Vagina (tissue), 2 donors: ENCODE data around the gene CRTAP. TPM values are rescaled to one million over a fixed set of nuclear protein-coding genes. Genes with fewer than 3 reads are reported as not detected.

ENCODE experiments used
- DNase-seq, 2 donors: peaks; one replicate each; pipeline ENCODE4 v3.0.0-alpha.2; 2017; ENCODE audit errors: extremely low spot score in 2 of 2
- H3K27ac ChIP-seq: fragments of 200-600 bp; sonication (generic); one replicate; pipeline ENCODE4 v1.5.1; 2019
- H3K27me3 ChIP-seq: fragments of 200-600 bp; sonication (generic); one replicate; pipeline ENCODE4 v1.5.1; 2019
- H3K36me3 ChIP-seq, 2 donors: fragments of 200-600 bp; sonication (generic); one replicate each; pipeline ENCODE4 v1.5.1; 2017 to 2019
- H3K4me1 ChIP-seq: fragments of 200-600 bp; sonication (generic); one replicate; pipeline ENCODE4 v1.5.1; 2019
- H3K4me3 ChIP-seq, 2 donors: fragments of 200-600 bp; sonication (generic); 1 replicate in 1 of 2; 2 replicates in 1 of 2; pipeline ENCODE4 v1.5.1; 2016 to 2019
- H3K9me3 ChIP-seq: fragments of 200-600 bp; sonication (generic); one replicate; pipeline ENCODE4 v1.5.1; 2019
- CTCF ChIP-seq, 3 experiments: fragments of 450-650 bp in 2 of 3; fragments of 200-600 bp in 1 of 3; sonication (generic) in 1 of 3; IDR thresholded peaks; one replicate each; pipeline ENCODE4 v1.5.1; 2017 to 2019; ENCODE audit warnings: antibody characterized with exemption in 3 of 3, mild to moderate bottlenecking in 2 of 3, moderate library complexity in 2 of 3
- POLR2A ChIP-seq, 2 donors: fragments of 450-650 bp; IDR thresholded peaks; one replicate each; pipeline ENCODE4 v1.6.1; 2017; ENCODE audit warnings: antibody characterized with exemption in 2 of 2, mild to moderate bottlenecking in 2 of 2, moderate library complexity in 2 of 2
- POLR2AphosphoS5 ChIP-seq, 2 donors: sonication (generic); formaldehyde crosslinking; IDR thresholded peaks; one replicate each; pipeline ENCODE4 v1.9.0; 2017; ENCODE audit warnings: antibody characterized with exemption in 2 of 2, mild to moderate bottlenecking in 2 of 2, low read depth in 1 of 2; ENCODE audit not compliant: insufficient read depth in 1 of 2
- intact Hi-C: fragments of 100-400 bp; cut with DNase I; formaldehyde crosslinking; loops from one replicate; pipeline ENCODE4 v1.15.1; 2023
- total RNA-seq: library from RNA; depleted of rRNA; stranded (reverse); fragments of >200 nt; gene quantifications from one replicate; pipeline ENCODE4 v1.2.3, GENCODE V29; 2016

Gene CRTAP
- total RNA-seq, 1 donor from 2014 or later: 272 TPM

- Histone ChIP-seq H3K27me3 (no peaks in the 10 kb centered on the region), H3K4me3 (no peak overlapping the region), H3K36me3 (no peaks in the 10 kb centered on the region), H3K27ac (no peak overlapping the region), H3K4me1 (no peaks in the 10 kb centered on the region), H3K9me3 (no peaks in the 10 kb centered on the region)
- TF ChIP-seq CTCF (IDR thresholded peaks at IDR 0.05) (no peak), POLR2A (IDR thresholded peaks at IDR 0.05) (no peak), POLR2AphosphoS5 (IDR thresholded peaks at IDR 0.05; ENCODE audit: insufficient read depth in 1 of 2, low read depth in 1 of 2) (no peak)
- no peak for DNase-seq
- intact Hi-C loops: no loop called here
Observed at GRCh38 chr3:33081812-33082211, 32.0 kb upstream of the CRTAP start.

- DNase-seq: no peak
- Histone ChIP-seq H3K27ac (no peak overlapping the region), H3K4me3 (no peak overlapping the region), H3K4me1 (no peaks in the 10 kb centered on the region), H3K9me3 (no peaks in the 10 kb centered on the region), H3K36me3 (no peaks in the 10 kb centered on the region), H3K27me3 (no peaks in the 10 kb centered on the region)
- TF ChIP-seq POLR2AphosphoS5 (IDR thresholded peaks at IDR 0.05; ENCODE audit: insufficient read depth in 1 of 2, low read depth in 1 of 2) (no peak), CTCF (IDR thresholded peaks at IDR 0.05) (no peak), POLR2A (IDR thresholded peaks at IDR 0.05) (no peak)
- intact Hi-C loops: no loop called here
Observed at GRCh38 chr3:33083958-33084357, 29.9 kb upstream of the CRTAP start.

GRCh38 chr3:33088691-33089090 lies 25.1 kb upstream of the CRTAP start:
- no peak overlapping the region for H3K27ac ChIP-seq
- no peak for DNase-seq
- H3K4me3 ChIP-seq: no peak overlapping the region
- peaks cover 0 to 25% of the 10 kb centered on the region in 2 donors for H3K36me3 ChIP-seq
- H3K27me3 ChIP-seq: no peaks in the 10 kb centered on the region
- TF ChIP-seq CTCF (IDR thresholded peaks at IDR 0.05) (no peak), POLR2AphosphoS5 (IDR thresholded peaks at IDR 0.05; ENCODE audit: insufficient read depth in 1 of 2, low read depth in 1 of 2) (no peak), POLR2A (IDR thresholded peaks at IDR 0.05) (no peak)
- peaks cover 10% of the 10 kb centered on the region for H3K4me1 ChIP-seq
- intact Hi-C loops: no loop called here
- H3K9me3 ChIP-seq: no peaks in the 10 kb centered on the region

GRCh38 chr3:33089515-33089914 lies 24.3 kb upstream of the CRTAP start:
- Histone ChIP-seq H3K36me3 (peaks cover 0 to 29% of the 10 kb centered on the region in 2 donors), H3K4me3 (no peak overlapping the region), H3K27me3 (no peaks in the 10 kb centered on the region), H3K27ac (no peak overlapping the region), H3K4me1 (peaks cover 16% of the 10 kb centered on the region), H3K9me3 (no peaks in the 10 kb centered on the region)
- intact Hi-C loops: no loop called here
- no peak for DNase-seq
- TF ChIP-seq POLR2A (IDR thresholded peaks at IDR 0.05) (no peak), CTCF (IDR thresholded peaks at IDR 0.05) (no peak), POLR2AphosphoS5 (IDR thresholded peaks at IDR 0.05; ENCODE audit: insufficient read depth in 1 of 2, low read depth in 1 of 2) (no peak)

DNA sequence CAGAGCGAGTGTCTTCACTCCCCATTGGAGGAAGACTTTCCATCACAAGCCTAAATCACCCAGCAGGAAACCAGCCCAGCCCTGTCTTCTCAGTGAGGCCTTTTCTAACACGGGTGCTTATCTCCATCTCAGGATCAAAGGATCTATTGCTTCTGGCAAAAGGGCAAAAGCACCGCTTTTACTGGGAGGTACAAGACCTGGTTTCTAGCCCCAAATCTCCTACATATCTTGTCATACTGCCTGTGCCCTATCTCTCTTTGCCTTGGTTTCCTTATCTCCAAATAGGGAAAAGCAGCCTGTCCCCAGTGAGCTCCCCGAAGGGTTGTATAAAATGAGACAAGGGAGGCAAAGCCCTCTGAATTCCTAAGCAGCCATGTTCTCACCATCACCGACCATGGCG lies 22.1 kb upstream of the CRTAP start:
- no peaks in the 10 kb centered on the region for H3K27me3 ChIP-seq
- peaks cover 27% of the 10 kb centered on the region for H3K4me1 ChIP-seq
- TF ChIP-seq POLR2AphosphoS5 (IDR thresholded peaks at IDR 0.05; ENCODE audit: insufficient read depth in 1 of 2, low read depth in 1 of 2) (no peak), CTCF (IDR thresholded peaks at IDR 0.05) (no peak), POLR2A (IDR thresholded peaks at IDR 0.05) (no peak)
- H3K27ac ChIP-seq: no peak overlapping the region
- H3K9me3 ChIP-seq: no peaks in the 10 kb centered on the region
- intact Hi-C loops: no loop called here
- no peak overlapping the region for H3K4me3 ChIP-seq
- H3K36me3 ChIP-seq: peaks cover 0 to 29% of the 10 kb centered on the region in 2 donors
- DNase-seq: no peak
